PFSK-1 (cell line): ENCODE results near the gene GPR107.

Source experiments
- POLR2AphosphoS5 ChIP-seq: IDR thresholded peaks from 2 replicates; pipeline ENCODE4 v1.6.1; 2012; ENCODE audit warnings: low read depth, mild to moderate bottlenecking, control low read depth, low read length, moderate library complexity
- SIN3A ChIP-seq: IDR thresholded peaks from 2 replicates; pipeline ENCODE4 v1.6.1; 2012; ENCODE audit warnings: mild to moderate bottlenecking, low read length, moderate library complexity, borderline replicate concordance; ENCODE audit not compliant: insufficient read depth

DNA sequence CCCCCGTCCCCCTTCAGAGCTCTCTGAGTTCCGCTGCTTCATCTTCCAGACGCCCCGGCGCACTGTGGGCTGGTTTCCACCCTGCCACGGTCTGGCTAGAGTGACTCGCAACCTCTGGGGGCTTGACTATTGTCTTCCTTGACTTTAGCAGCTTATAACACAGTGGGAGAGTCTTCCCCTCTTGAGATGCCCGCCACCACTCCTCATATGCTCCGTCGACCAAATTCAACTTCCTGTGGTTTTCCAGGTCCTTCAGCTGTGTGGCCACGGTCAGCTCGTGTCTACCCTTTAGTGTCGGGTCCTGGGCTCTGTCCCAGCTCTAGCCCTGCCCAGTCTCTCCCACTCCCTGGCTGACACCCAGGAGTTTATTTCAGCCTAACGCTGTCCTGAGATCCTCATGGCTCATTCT lies 90.3 kb downstream of the GPR107 start:
- no peak for TF ChIP-seq POLR2AphosphoS5
- no peak for TF ChIP-seq SIN3A
